SK-N-MC (cell line): ENCODE results near the gene MRM3.

Experiments used
- EZH2 ChIP-seq: fragments of 200-600 bp; sonication (generic); IDR thresholded peaks from one replicate; pipeline ENCODE4 v1.6.1; 2017; ENCODE audit warnings: antibody characterized with exemption
- FOXP2 ChIP-seq: optimal IDR thresholded peaks from 2 replicates; pipeline ENCODE3; 2011; ENCODE audit warnings: mild to moderate bottlenecking, moderate library complexity; ENCODE audit not compliant: insufficient read depth; ENCODE audit errors: extremely low read length, control extremely low read depth
- POLR2AphosphoS5 ChIP-seq: IDR thresholded peaks from 2 replicates; pipeline ENCODE4 v1.6.1; 2012; ENCODE audit warnings: mild to moderate bottlenecking, low read depth, low read length, borderline replicate concordance

DNA sequence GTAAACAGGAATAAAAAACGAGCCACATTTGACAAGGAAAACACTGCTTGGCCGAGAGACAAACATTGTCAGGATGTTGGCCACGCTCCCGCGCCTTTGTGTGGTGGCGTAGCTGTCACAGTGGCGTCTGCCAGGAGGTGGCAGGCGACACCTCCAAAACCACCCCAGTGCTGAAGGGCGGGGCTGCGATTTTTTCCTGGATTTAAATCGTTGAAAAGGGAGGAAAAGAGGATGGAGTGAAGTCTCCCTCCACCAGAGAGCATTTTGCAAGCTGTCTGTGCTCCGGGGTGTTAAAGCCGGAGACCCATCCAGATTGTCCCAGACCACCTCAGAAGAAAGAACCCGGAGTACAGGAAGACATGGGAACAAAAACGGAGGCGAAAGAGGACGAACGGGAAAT, 12.7 kb downstream of the MRM3 start:
- TF ChIP-seq POLR2AphosphoS5 (no peak), FOXP2 (no peak), EZH2 (no peak)
